ENCODE measurements around the gene TMED3.
A peak's percentile ranks its signal among the peaks of the same experiment; 100 is the strongest.

TMED3 gene

GRCh38 chr15:79290642-79291275 is 20.2 kb upstream of the TMED3 start:
- DNase-seq (ENCODE audit: low read depth) = no peak
- TF ChIP-seq CTCF (conservative IDR thresholded peaks at IDR 0.05; ENCODE audit: low read depth, low read length) = no peak
- no peak overlapping the region for H3K4me3 ChIP-seq (ENCODE audit: low read depth, low read length)

GRCh38 chr15:79292011-79292410 is 18.9 kb upstream of the TMED3 start:
- no peak overlapping the region for H3K4me3 ChIP-seq (ENCODE audit: low read depth, low read length)
- DNase-seq (ENCODE audit: low read depth) = no peak
- TF ChIP-seq CTCF (conservative IDR thresholded peaks at IDR 0.05; ENCODE audit: low read depth, low read length) = no peak

- no peak overlapping the region for H3K4me3 ChIP-seq (ENCODE audit: low read depth, low read length)
- DNase-seq (ENCODE audit: low read depth) = no peak
- TF ChIP-seq CTCF (conservative IDR thresholded peaks at IDR 0.05; ENCODE audit: low read depth, low read length) = no peak
Measured at GRCh38 chr15:79294075-79294474, 16.8 kb upstream of the TMED3 start.

GRCh38 chr15:79296583-79296982 is 14.3 kb upstream of the TMED3 start:
- H3K4me3 ChIP-seq (ENCODE audit: low read depth, low read length) = no peak overlapping the region
- peak; percentile 41 for TF ChIP-seq CTCF (conservative IDR thresholded peaks at IDR 0.05; ENCODE audit: low read depth, low read length)
- no peak for DNase-seq (ENCODE audit: low read depth)

- TF ChIP-seq CTCF (conservative IDR thresholded peaks at IDR 0.05; ENCODE audit: low read depth, low read length) = no peak
Measured at GRCh38 chr15:79299126-79299840, 11.6 kb upstream of the TMED3 start.

GRCh38 chr15:79299841-79300235 is 11.1 kb upstream of the TMED3 start:
- TF ChIP-seq CTCF (conservative IDR thresholded peaks at IDR 0.05; ENCODE audit: low read depth, low read length) = no peak
- DNase-seq (ENCODE audit: low read depth) = no peak
- H3K4me3 ChIP-seq (ENCODE audit: low read depth, low read length) = no peak overlapping the region

More at GRCh38 chr15:79299126-79299840, 11.6 kb upstream of the TMED3 start:
- no peak overlapping the region for H3K4me3 ChIP-seq (ENCODE audit: low read depth, low read length)
- DNase-seq (ENCODE audit: low read depth) = no peak

- no peak overlapping the region for H3K4me3 ChIP-seq (ENCODE audit: low read depth, low read length)
- TF ChIP-seq CTCF (conservative IDR thresholded peaks at IDR 0.05; ENCODE audit: low read depth, low read length) = no peak
- no peak for DNase-seq (ENCODE audit: low read depth)
Measured at GRCh38 chr15:79307251-79307650, 3.7 kb upstream of the TMED3 start.

All from choroid plexus epithelial cell (primary cell).